Left colon (tissue), 2 donors: ENCODE data around the gene SMC1B. TPM values are rescaled to one million over a fixed set of nuclear protein-coding genes. Genes with fewer than 3 reads are reported as not detected.
"Not testable (repeated sequence)": the region's sequence is repeated elsewhere in the genome, so short reads cannot be mapped to it uniquely, and the experiment has no call there.

ENCODE experiments used
- ATAC-seq: fragments of 200-7000 bp; cut with Tn5 transposase; one replicate; pipeline ENCODE4 v1.9.1; 2020; ENCODE audit warnings: mild to moderate bottlenecking, moderate library complexity
- DNase-seq, 2 donors: peaks; one replicate each; pipeline ENCODE4 v3.0.0-alpha.2; 2020
- intact Hi-C, 2 donors: fragments of 100-400 bp; cut with DNase I in 1 of 2; cut with micrococcal nuclease in 1 of 2; formaldehyde crosslinking; loops; one replicate each; pipeline versions ENCODE4 v1.11.2 to v1.14.0; 2022; cut with DNase I, micrococcal nuclease
- total RNA-seq, 2 donors: library from RNA; stranded (reverse); fragmentation: NEBNext Ultra II Directional; extraction: Animal tissue kit (Norgen Biotek cat#: 25700); gene quantifications; one replicate each; pipeline ENCODE4 v1.2.1, GENCODE V29; 2021
- donor health status: DM: no; HTN: no; CAD: no.
- donor health status: DM: yes; HTN: yes; CAD: no.

Gene SMC1B
- total RNA-seq, 2 donors from 2014 or later = not detected

- intact Hi-C loops = no loop called here
- ATAC-seq (no peak), DNase-seq (no peak)
These were observed 117.9 kb downstream of the SMC1B start for GRCh38 chr22:45295492-45295891.

- intact Hi-C loops, ATAC-seq: not testable (repeated sequence)
These were observed 118.4 kb downstream of the SMC1B start for GRCh38 chr22:45295004-45295403.

More at GRCh38 chr22:45295004-45295403, 118.4 kb downstream of the SMC1B start:
- not testable (repeated sequence) for DNase-seq

Other genes with a start within 250 kb of the SMC1B start
- 10 to 100 TPM; 56.4 to 65.9 TPM for gene NUP50, start 249.7 kb downstream of the SMC1B start, total RNA-seq
- 10 to 100 TPM; 36.0 to 52.2 TPM for gene KIAA0930, start 172.7 kb downstream of the SMC1B start, total RNA-seq
- gene UPK3A, start 128.7 kb downstream of the SMC1B start, total RNA-seq = under 1 TPM in 1 of 2 donors, not detected in 1; 0.34 TPM
- 10 to 100 TPM; 47.0 to 60.7 TPM for gene FAM118A, start 103.7 kb downstream of the SMC1B start, total RNA-seq
- 1 to 10 TPM in 1 of 2 donors, under 1 TPM in 1; 0.84 to 1.2 TPM for gene RIBC2, start 94 bp upstream of the SMC1B start, total RNA-seq
- gene FBLN1, start 89.3 kb upstream of the SMC1B start, total RNA-seq = 100 to 1,000 TPM in 1 of 2 donors, 10 to 100 TPM in 1; 51.8 to 114 TPM